Loucy (cell line): Measurements from ENCODE around the gene OLFML1.

Experiments
- EZH2phosphoT487 ChIP-seq: fragments of 200-600 bp; IDR thresholded peaks from 2 replicates; pipeline ENCODE4 v1.6.1; 2018; ENCODE audit warnings: antibody characterized with exemption, mild to moderate bottlenecking, moderate library complexity, borderline replicate concordance
- TF ChIP-seq, protein P1 (sequence below): fragments of 200-600 bp; sonication (generic); conservative IDR thresholded peaks from 2 replicates; pipeline ENCODE4 v1.5.1; 2014; ENCODE audit warnings: mild to moderate bottlenecking, antibody characterized with exemption, low read length

DNA sequence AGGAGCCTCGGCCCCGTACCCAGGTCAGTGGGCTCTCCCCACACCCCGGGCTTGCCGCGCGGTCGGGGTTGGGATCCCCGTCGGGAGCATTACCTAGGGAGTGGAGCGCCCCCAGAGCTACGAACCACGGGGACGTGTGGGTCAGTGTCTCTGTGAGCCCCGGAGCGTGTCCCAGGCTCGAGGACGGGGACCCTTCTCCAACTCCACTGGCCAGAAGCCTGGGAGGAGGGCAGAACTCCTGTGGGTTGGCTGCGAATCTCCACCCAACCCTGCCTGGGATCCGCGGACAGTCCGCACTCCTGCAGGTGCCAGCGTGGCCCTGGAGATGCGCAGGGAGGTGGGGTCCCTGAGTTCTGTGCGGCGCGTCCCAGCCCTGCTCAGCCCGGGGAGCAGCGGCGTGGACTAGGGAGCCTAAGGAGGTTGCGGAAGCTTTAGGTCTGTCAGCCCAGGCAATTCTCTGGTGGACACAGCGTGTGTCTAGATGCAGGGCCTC, 28.8 kb downstream of the OLFML1 start:
- TF ChIP-seq, protein P1, sequence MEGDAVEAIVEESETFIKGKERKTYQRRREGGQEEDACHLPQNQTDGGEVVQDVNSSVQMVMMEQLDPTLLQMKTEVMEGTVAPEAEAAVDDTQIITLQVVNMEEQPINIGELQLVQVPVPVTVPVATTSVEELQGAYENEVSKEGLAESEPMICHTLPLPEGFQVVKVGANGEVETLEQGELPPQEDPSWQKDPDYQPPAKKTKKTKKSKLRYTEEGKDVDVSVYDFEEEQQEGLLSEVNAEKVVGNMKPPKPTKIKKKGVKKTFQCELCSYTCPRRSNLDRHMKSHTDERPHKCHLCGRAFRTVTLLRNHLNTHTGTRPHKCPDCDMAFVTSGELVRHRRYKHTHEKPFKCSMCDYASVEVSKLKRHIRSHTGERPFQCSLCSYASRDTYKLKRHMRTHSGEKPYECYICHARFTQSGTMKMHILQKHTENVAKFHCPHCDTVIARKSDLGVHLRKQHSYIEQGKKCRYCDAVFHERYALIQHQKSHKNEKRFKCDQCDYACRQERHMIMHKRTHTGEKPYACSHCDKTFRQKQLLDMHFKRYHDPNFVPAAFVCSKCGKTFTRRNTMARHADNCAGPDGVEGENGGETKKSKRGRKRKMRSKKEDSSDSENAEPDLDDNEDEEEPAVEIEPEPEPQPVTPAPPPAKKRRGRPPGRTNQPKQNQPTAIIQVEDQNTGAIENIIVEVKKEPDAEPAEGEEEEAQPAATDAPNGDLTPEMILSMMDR = no peak
- TF ChIP-seq EZH2phosphoT487 = no peak
